ENCODE results near the gene PLEKHA5.
"Not testable (repeated sequence)": the region's sequence is repeated elsewhere in the genome, so short reads cannot be mapped to it uniquely, and the experiment has no call there.

Gene PLEKHA5

GRCh38 chr12:19169222-19169621 is 39.7 kb downstream of the PLEKHA5 start:
- DNase-seq (ENCODE audit: low spot score) = no peak

DNA sequence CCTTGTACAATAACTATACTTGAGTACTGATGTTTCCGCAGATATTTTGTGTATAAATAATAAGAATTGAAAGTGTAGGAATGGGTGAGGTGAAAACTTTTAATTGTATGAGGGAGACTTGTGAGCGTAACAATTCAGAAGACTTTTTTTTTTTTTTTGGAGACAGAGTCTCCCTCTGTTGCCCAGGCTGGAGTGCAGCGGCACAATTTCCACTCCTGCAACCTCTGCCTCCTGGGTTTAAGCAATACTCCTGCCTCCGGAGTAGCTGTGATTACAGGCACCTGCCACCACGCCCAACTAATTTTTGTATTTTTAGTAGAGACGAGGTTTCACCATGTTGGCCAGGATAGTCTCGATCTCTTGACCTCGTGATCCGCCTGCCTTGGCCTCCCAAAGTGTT is 40.8 kb downstream of the PLEKHA5 start:
- not testable (repeated sequence) for DNase-seq (ENCODE audit: low spot score)

GRCh38 chr12:19171731-19172130 is 42.2 kb downstream of the PLEKHA5 start:
- DNase-seq (ENCODE audit: low spot score) = no peak

DNA sequence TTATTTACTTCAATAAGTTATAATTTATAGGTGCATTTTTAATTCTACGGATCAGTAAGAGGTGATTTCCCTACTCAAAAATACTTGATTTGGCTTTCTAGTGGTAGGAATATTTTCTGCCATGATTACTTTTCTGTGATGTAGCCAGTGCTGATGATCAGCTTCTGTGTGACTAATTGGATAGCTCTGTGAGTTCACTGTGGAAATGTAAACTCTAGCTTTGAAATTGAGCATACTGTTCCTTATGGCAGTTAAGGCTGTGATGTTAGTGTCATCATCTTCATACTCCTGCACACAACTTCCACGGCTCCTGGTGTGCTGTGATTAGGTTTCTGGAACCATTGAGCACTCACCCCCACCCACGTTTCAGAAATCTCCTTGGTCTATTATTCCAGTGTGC is 48.2 kb downstream of the PLEKHA5 start:
- DNase-seq (ENCODE audit: low spot score) = no peak

DNA sequence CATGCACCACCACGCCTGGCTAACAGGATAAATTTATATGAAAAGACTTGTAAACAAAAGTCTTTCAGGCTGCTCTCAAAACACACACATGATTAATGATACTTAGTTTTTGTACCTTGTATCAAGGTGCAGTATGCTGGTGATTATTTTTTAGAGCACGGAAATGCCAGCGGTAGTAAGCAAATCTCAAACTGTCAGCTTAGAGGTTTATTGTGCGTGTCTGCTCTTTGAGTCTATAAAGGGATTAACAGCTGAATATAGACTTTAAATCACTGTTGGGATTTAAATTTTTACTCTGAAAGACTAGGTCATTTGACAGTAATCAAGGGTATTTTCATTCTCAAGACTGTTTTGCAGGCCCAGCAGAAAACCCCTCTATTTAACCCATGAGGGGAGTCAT is 50.5 kb downstream of the PLEKHA5 start:
- DNase-seq (ENCODE audit: low spot score) = no peak

DNA sequence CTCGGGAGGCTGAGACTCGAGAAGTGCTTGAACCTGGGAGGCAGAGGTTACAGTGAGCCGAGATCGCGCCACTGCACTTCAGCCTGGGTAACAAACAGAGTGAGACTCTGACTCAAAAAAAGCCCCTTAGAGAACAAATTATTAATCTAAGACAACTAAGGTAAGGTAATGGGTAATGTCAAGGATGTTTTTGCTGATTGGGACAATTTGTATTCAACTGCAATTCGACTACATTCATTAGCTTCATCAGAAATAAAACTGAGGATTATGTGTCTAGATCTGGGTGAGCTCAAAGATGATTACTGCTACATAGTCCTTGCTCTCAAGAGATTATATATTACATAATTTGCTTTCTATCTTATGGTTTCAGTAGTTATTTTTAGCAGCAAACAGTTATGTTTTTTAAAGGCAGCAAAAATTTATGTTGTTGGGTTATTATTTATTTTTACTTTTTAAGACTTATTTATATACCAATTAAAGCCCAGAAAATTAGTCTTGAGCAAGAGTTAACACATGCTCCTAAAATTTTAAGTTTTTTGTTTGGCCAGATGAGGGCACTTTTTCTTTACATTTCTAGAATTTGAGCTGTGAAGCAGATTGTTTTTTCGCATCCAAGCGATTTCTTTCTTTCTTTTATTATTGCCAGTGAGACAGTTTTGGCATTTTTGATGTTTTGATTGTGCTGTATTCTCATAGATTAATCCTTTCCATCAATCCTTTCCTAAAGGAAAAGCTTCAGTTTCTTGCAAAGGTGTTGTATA is 52.3 kb downstream of the PLEKHA5 start:
- DNase-seq (ENCODE audit: low spot score) = no peak

DNA sequence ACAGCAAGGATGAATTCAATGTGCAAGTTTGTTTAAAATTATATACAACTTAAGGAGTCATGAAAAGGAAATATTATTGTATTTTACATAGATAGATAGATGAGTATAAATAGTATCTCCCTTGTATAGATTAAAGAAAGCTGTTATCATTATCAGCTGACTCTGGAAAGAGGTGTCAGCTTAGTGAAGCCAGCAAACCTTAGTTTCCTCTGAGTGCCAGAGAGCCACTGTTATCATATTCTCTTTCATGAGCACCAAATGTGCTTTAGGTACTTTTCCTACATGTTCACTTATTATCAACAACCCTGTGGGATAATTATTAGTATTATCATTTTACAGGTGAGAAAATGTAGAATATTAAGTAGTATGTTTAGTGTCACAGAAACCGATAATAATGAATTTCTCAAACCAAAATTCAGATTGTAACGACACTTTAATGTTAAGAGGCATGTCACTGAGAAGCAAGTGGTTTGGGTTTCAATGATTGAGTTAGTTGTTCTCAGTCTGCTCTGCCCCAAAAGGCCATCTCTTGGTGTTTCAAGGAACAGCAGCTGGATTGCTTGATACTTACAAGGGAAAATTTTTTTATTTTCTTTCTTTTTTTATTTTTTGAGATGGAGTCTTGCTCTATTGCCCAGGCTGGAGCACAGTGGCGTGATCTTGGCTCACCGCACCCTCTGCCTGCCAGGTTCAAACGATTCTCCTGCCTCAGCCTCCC is 53.7 kb downstream of the PLEKHA5 start:
- no peak for DNase-seq (ENCODE audit: low spot score)

- no peak for DNase-seq (ENCODE audit: low spot score)
These were observed 55.9 kb downstream of the PLEKHA5 start for GRCh38 chr12:19185262-19185929.

- DNase-seq (ENCODE audit: low spot score) = peak; percentile 25
These were observed 57.5 kb downstream of the PLEKHA5 start for GRCh38 chr12:19186722-19187661.

DNA sequence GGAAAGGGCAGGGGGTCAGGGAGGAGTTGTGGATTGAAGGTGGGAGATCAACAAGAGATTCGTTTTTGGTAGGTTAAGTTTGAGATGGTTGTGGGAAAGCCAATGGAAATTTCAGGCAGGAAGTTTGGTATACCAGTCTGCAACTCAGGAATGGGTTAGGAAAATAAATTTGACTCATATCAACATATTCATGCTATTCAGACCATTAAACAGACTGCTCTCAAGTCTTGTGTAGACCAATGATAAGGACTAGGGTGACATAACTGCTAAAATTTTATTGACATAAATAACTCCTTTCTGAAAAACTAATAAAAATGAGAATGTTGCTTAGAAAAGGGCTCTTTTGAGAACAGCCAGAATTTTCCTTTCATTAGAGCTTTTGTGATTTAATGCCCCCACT is 60.0 kb downstream of the PLEKHA5 start:
- DNase-seq (ENCODE audit: low spot score) = no peak

DNA sequence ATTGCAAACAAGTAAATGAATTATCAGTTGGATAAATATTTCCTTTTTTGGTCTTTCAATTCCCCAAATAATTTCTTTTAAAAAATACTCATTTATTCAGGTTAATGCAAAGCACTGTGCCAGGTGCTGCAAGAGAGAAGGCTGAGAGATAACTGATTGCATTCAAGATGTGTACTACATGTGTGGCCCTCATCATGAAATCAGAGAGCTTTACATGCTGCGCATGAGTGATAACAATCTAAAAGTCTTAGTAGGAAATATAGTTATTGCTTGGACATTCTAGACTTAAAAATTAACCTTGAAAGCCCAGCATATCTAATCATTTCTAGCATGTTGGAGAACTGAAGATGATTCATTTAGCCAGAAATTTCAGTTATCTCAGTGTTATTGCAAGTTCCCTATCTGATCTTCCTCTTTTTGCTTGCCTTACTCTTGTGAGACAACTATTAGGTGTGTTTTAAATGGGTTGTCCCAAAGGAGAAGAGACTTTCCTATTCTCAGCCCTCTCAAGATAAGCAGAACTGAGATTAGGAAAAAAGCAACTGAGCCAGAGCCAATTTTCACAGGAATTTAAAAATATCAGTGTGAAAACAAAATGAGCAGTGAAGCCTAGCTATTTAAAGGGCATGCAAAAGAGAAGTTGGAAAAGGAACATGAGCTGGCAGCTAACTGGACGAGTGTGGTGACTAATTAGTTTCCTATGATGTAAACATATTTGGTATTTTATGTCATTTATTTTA is 60.9 kb downstream of the PLEKHA5 start:
- DNase-seq (ENCODE audit: low spot score) = no peak

- DNase-seq (ENCODE audit: low spot score) = no peak
These were observed 61.6 kb downstream of the PLEKHA5 start for GRCh38 chr12:19191089-19191488.

- DNase-seq (ENCODE audit: low spot score) = no peak
These were observed 62.0 kb downstream of the PLEKHA5 start for GRCh38 chr12:19191563-19191962.

GRCh38 chr12:19192710-19193109 is 63.2 kb downstream of the PLEKHA5 start:
- DNase-seq (ENCODE audit: low spot score) = no peak

- DNase-seq (ENCODE audit: low spot score) = no peak
These were observed 65.4 kb downstream of the PLEKHA5 start for GRCh38 chr12:19194963-19195362.

GRCh38 chr12:19196959-19197630 is 67.6 kb downstream of the PLEKHA5 start:
- DNase-seq (ENCODE audit: low spot score) = no peak

- DNase-seq (ENCODE audit: low spot score) = no peak
These were observed 68.7 kb downstream of the PLEKHA5 start for GRCh38 chr12:19198272-19198671.

GRCh38 chr12:19199332-19199731 is 69.8 kb downstream of the PLEKHA5 start:
- DNase-seq (ENCODE audit: low spot score) = no peak

GRCh38 chr12:19200261-19200660 is 70.7 kb downstream of the PLEKHA5 start:
- no peak for DNase-seq (ENCODE audit: low spot score)

- DNase-seq (ENCODE audit: low spot score) = no peak
These were observed 72.1 kb downstream of the PLEKHA5 start for GRCh38 chr12:19201661-19202060.

DNA sequence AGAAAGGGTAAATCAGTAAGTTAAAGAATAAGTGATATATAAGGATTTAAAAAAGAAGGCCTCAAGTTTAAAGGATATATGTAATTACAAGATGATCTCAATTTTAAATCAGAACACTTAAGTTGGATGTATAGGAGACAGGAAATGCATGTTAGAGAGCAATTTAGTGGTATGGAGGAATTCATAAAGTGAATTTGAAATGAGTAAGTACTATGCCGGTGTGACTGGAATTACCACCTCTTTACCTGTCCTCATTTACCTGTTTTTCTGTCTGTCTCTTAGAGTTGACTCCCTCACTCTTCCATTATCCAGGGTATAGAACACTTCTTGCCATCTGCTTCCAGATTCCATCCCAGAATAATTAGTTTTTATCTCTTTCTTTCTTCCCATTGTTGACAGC is 73.5 kb downstream of the PLEKHA5 start:
- no peak for DNase-seq (ENCODE audit: low spot score)

Measured in CD4-positive, alpha-beta T cell treated with Interleukin-2 at 100 ng/mL for 4 hours (primary cell).